HG03565 (cell line): ENCODE measurements around the gene GLI1.

Experiments used
- ATAC-seq: cut with Tn5 transposase; IDR thresholded peaks from one replicate; pipeline ENCODE4 v1.9.1; 2021; ENCODE audit warnings: mild to moderate bottlenecking, moderate library complexity; ENCODE audit not compliant: unreplicated experiment

GLI1 gene

DNA sequence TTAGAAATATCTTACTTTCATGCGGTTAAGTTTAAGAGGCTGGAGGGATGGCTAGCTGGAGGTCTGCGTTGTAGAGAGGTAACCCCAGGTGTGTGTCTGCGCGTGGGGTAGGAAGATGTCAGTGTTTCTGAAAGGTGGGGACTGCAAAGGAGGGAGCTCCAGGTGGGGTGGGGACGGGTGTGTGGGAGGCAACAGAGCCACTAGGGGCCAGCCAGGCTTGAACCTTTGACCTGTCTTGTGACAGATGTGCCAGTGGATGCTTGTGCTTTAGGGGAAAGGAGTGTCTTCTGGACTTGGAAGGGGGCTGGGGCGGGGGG lies 841 bp downstream of the GLI1 start:
- ATAC-seq: no peak

DNA sequence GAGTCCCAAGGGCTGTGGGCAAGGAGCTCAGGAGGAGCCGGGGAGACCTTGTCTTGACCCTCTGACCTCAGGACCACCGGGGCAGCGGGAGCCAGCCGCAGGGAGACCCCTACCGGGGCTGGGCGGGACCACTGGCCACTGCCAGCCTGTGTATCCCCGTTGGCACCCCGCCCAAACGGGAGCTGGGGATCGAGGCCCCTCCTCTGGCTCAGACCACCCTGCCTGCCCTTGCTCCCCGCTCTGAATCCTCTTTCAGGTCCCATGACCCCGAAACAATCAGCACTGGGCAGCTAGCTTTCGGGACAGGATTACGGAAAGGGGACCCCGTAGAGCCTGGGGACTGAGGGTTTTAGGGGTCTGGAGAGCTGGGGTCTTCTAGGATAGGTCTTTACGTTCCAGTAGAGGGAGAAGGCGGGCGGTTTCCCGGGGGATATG lies 1.3 kb downstream of the GLI1 start:
- ATAC-seq: no peak

DNA sequence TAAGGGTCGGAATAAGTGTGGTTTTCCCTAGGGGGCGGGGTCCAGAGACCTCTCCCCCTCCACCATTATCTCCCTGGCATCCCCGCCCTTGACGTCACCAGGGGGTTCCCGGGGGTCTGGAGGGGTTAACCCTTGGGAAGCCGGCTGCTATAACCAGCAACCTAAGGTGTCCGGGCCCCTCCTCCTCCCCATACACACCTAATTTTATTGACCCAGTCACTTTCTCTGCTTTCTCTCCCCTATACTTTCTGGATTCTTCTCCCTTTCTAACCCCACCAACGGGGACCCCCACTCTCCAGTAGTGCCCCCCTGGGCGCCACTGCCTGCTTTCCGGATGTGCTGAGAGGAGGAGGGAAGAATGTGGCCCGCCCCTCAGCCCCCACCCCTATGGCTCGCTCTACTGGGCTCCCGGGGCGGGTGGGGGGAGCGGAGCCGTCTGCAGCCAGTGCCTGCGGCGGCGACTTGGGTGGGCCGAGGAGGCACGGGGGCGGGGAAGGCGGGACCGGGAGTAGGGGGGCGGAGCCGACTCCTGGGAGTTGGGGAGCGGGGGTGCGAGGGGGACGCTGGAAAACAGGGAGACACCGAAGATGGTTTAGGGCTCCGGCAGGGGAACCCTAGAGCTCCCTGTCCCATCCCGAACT lies 1.8 kb downstream of the GLI1 start:
- ATAC-seq: no peak

GRCh38 chr12:57461917-57462250 lies 2.3 kb downstream of the GLI1 start:
- ATAC-seq: no peak

DNA sequence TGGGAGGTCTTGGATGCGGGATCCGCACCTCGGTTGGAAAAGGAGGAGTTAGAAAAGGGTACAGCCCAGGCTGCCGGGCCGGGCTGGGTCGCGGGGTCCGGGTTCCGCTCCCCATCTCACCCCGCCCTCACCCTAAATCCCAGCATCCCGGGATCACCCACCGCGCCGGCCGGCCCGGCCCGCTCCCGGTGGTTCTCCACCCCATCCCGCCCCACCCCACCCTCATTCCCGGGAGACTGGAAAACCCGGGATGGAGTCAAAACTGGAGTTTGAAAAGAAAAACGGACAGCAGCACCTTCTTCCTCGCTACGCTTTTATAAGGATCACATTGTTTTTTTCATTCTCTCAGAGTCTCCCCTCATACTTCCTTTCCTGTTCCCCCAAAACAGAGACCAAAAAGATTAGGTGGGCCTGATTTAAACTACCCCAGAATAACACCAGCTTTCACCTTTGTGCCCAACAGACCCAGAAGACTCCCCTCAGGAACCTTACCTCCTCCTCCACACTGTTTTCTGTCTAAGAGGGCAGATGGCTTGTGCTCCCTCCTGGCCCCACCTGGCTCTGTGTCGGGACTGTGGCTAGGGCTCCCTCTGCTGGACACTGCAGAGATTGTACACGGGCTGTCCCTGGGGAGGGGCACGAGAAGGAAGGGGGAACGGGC lies 2.8 kb downstream of the GLI1 start:
- ATAC-seq: peak; percentile 55

DNA sequence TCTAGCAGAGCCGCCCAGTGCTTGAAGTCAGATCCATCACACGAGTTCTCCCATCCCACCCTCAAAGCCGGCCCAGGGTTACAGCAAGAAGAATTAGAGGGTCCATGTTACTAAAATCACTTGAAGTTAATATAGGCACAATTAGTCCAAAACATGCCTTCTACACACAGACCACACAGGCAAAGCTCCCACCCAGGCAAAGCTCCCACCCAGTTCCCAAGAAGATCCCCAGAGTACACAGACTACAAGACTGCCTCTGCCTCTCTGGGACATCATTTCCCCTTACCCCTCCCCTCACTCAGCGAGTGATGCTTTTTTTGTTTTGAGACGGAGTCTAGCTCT lies 3.3 kb downstream of the GLI1 start:
- ATAC-seq: no peak

- ATAC-seq: no peak
These were observed 5.0 kb downstream of the GLI1 start for GRCh38 chr12:57464569-57464968.

- no peak for ATAC-seq
These were observed 5.6 kb downstream of the GLI1 start for GRCh38 chr12:57465030-57465746.

- no peak for ATAC-seq
These were observed 6.3 kb downstream of the GLI1 start for GRCh38 chr12:57465747-57466505.

GRCh38 chr12:57467212-57467874 lies 7.8 kb downstream of the GLI1 start:
- ATAC-seq: no peak

GRCh38 chr12:57467915-57468314 lies 8.3 kb downstream of the GLI1 start:
- ATAC-seq: no peak

GRCh38 chr12:57469296-57470164 lies 9.9 kb downstream of the GLI1 start:
- no peak for ATAC-seq

DNA sequence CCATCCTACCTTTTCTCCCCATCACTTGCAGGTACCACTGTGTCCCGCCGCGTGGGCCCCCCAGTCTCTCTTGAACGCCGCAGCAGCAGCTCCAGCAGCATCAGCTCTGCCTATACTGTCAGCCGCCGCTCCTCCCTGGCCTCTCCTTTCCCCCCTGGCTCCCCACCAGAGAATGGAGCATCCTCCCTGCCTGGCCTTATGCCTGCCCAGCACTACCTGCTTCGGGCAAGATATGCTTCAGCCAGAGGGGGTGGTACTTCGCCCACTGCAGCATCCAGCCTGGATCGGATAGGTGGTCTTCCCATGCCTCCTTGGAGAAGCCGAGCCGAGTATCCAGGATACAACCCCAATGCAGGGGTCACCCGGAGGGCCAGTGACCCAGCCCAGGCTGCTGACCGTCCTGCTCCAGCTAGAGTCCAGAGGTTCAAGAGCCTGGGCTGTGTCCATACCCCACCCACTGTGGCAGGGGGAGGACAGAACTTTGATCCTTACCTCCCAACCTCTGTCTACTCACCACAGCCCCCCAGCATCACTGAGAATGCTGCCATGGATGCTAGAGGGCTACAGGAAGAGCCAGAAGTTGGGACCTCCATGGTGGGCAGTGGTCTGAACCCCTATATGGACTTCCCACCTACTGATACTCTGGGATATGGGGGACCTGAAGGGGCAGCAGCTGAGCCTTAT lies 10.8 kb downstream of the GLI1 start:
- ATAC-seq: no peak

GRCh38 chr12:57470970-57471656 lies 11.5 kb downstream of the GLI1 start:
- no peak for ATAC-seq

DNA sequence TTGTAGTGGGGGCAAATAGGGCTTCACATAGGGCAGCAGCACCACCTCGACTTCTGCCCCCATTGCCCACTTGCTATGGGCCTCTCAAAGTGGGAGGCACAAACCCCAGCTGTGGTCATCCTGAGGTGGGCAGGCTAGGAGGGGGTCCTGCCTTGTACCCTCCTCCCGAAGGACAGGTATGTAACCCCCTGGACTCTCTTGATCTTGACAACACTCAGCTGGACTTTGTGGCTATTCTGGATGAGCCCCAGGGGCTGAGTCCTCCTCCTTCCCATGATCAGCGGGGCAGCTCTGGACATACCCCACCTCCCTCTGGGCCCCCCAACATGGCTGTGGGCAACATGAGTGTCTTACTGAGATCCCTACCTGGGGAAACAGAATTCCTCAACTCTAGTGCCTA lies 12.1 kb downstream of the GLI1 start:
- no peak for ATAC-seq

- ATAC-seq: no peak
These were observed 12.8 kb downstream of the GLI1 start for GRCh38 chr12:57472391-57472790.

GRCh38 chr12:57473392-57473791 lies 13.8 kb downstream of the GLI1 start:
- no peak for ATAC-seq

DNA sequence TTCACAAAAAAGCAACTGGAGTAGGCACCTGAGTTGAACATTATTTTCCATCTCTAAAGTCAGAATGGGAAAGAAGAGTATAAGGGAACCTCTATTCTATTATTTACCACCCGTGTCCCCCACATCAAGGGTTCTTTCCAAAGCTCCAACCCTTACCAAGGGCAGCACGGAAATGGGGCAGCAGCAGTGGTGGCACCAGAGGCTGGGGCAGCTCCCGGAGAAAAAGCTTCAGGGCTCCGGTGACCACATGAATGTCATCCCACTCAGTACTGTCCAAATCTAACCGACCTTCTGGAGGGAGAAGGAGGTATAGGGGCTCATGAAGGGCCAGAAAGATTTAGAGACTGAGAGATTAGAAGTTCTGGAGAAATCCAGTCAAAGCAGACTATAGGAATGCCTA lies 14.3 kb downstream of the GLI1 start:
- ATAC-seq: no peak

GRCh38 chr12:57474430-57474829 lies 14.8 kb downstream of the GLI1 start:
- no peak for ATAC-seq
